Brain microvascular endothelial cell (primary cell): Measurements from ENCODE around the gene ALPI.

Experiments
- DNase-seq: peaks from one replicate; pipeline ENCODE4 v3.0.0-alpha.2; 2020
- H3K27ac ChIP-seq: fragments of 250-450 bp; sonication (Bioruptor Pico); 2 replicates; pipeline ENCODE4 v1.5.1; 2020; ENCODE audit warnings: mild to moderate bottlenecking, moderate library complexity
- H3K27me3 ChIP-seq: fragments of 250-450 bp; sonication (Bioruptor Pico); replicated peaks from 2 replicates; pipeline ENCODE4 v1.5.1; 2020; ENCODE audit warnings: mild to moderate bottlenecking
- H3K36me3 ChIP-seq: fragments of 250-450 bp; sonication (Bioruptor Pico); replicated peaks from 2 replicates; pipeline ENCODE4 v1.5.1; 2020; ENCODE audit warnings: mild to moderate bottlenecking
- H3K4me3 ChIP-seq: 2 replicates; pipeline ENCODE4 v1.5.1; 2011; ENCODE audit warnings: low read depth, mild to moderate bottlenecking, control low read depth, low read length, moderate library complexity
- in situ Hi-C: cut with HindIII; loops from 2 replicates; pipeline ENCODE4 v1.10.0; 2017; ENCODE audit warnings: low sequenced_read_pairs, low pct_ligation_motif_present
- TF ChIP-seq, protein P1 (sequence below): IDR thresholded peaks from 2 replicates; pipeline ENCODE4 v1.5.1; 2011; ENCODE audit warnings: low read depth, mild to moderate bottlenecking, moderate library complexity, low read length, control low read depth, inconsistent platforms; ENCODE audit errors: missing control alignments

The ALPI gene

DNA sequence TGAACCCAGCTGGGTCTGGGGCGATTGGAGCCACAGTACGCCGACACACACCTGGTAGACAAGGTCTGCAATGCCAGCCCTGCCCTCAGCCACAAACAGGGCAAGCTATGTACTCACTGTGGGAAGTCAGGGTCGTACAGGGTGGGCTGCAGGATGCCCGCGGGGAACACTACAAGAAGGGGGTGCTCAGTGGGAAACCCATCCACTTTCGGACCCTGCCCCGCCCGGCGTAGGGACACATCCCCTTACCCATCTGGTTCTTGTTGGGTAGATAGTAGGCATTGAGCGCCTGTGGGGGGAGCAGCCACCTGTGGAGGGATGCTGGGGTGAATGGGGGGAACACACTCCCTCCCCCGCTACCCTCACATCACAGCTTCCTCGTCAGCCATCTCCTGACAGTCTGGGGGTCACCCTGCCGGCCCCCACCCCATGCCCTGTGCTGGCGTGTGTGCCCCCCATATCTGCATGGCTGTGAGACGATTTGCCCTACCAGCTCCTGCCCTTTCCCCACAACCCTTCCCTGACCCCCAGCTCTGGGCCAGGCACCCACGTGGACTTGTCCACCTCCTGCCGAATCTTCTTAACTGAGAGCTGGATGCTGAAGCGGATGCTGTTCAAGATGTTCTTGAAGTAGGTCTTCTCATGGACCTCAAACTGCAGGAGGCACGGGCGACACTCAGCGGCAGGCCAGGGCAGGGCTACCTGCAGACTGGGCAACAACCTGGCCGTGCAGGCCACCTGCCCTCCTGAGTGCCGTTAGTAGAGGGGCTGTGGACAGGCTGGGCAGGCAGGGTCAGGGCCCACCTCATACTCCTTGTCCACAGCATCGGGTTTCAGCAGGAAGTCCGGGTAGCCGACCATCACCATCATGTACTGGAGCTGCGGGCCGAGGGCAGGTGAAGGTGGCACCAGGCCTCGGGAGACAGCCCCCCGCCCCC is 26.6 kb downstream of the ALPI start:
- Histone ChIP-seq H3K27me3 (peaks cover 48% of the 10 kb centered on the region), H3K27ac (no peak overlapping the region), H3K36me3 (no peaks in the 10 kb centered on the region), H3K4me3 (no peak overlapping the region)
- in situ Hi-C loops: no loop called here
- DNase-seq: no peak
- TF ChIP-seq, protein P1, sequence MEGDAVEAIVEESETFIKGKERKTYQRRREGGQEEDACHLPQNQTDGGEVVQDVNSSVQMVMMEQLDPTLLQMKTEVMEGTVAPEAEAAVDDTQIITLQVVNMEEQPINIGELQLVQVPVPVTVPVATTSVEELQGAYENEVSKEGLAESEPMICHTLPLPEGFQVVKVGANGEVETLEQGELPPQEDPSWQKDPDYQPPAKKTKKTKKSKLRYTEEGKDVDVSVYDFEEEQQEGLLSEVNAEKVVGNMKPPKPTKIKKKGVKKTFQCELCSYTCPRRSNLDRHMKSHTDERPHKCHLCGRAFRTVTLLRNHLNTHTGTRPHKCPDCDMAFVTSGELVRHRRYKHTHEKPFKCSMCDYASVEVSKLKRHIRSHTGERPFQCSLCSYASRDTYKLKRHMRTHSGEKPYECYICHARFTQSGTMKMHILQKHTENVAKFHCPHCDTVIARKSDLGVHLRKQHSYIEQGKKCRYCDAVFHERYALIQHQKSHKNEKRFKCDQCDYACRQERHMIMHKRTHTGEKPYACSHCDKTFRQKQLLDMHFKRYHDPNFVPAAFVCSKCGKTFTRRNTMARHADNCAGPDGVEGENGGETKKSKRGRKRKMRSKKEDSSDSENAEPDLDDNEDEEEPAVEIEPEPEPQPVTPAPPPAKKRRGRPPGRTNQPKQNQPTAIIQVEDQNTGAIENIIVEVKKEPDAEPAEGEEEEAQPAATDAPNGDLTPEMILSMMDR: no peak

DNA sequence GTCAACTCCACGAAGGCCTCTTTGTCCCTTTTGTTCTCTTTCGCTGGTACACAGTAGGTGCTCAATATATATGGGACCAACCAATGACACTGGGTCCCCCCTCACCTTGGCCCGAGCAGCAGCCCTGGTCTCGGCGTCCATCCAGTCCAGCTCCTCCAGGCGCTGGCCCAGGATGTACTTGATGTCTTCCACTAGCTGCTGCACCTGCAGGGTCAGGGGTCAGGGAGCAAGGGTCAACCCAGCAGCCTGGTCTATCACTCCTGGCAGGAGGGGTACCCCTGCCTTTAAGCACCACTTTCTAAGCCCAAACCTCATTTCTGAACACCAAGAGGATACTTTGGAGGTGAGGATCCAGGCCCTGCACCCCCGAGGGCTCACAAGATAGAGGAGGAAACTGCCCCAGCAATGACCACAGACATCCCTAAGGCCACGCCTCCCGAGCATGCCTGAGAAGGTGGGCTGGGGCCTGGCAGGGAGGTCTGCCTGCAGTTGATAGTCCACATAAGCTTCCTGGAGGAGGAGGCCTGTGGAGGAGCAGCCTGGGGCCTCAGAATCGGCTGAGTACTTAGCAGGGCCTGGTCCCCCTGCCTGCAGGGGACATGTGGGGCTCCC is 27.5 kb downstream of the ALPI start:
- H3K27ac ChIP-seq: no peak overlapping the region
- no peak for DNase-seq
- peaks cover 54% of the 10 kb centered on the region for H3K27me3 ChIP-seq
- no peak overlapping the region for H3K4me3 ChIP-seq
- TF ChIP-seq, protein P1: no peak
- in situ Hi-C loops: no loop called here
- H3K36me3 ChIP-seq: no peaks in the 10 kb centered on the region

DNA sequence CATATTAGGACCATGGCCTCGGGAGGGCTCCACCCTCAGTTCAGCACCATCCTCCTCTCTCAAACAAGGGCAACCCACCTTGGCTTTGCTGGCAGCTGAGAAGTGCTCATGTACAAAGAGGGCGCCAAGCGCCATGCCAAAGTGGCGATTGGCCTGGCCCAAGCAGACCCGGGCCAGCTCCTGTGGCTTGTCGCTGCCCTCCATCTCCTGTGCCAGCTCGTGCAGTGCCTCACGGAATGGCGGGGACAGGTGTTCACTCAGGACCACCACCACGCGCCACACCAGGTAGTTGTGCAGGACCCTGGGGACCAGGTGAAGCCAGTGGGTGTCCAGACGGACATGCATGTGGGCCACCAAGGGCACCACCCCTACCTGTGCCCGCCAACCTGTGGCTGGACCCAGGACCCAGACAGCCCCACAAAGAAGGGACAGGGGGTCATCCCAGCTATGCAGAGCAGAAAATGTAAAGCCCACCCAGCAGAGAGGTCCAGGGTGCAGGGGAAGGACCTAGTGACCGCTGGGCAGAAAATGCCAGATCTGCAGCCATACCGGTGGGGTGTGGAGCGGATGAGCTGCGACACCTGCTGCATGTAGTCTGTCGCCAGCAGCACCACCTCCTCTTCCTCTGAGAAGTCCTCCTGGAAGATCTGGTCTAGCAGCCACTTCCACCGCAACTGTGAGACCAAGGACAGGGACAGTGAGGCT is 28.1 kb downstream of the ALPI start:
- H3K36me3 ChIP-seq: no peaks in the 10 kb centered on the region
- peaks cover 58% of the 10 kb centered on the region for H3K27me3 ChIP-seq
- no peak for DNase-seq
- TF ChIP-seq, protein P1: no peak
- no peak overlapping the region for H3K27ac ChIP-seq
- no peak overlapping the region for H3K4me3 ChIP-seq
- in situ Hi-C loops: no loop called here

DNA sequence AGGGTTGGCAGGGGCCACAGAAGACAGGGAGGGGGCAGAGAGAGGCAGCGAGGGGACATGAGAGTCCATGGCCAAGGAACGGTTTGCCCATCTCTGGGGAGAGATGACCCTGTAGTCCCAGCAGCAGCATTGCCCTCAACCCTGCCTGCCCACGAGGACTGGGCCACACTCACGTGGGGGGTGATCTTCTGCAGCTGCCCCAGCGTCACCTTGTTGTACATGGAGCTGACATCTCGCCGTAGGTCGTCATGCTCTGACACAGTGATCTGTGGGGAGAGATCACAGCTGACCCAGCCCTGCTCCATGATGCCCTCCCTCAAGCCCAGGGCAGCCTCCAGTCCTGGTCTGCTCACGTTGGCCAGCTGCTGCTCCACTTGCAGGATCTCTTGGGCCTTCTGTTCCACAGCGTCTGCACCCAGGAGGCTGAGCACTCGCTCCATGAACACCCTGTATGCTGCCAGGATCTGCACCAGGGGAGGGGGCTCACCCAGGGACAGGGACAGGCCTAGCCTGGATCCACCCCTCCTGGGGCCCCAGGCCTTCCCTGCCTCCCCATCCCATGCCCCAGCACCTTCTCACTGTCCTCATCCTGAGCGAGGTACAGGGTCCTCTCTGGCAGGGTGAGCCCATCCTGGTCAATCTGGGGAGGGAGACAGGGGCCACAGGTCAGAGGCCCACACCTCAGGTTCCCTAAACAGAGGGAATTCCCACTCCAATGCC is 28.8 kb downstream of the ALPI start:
- in situ Hi-C loops: no loop called here

DNA sequence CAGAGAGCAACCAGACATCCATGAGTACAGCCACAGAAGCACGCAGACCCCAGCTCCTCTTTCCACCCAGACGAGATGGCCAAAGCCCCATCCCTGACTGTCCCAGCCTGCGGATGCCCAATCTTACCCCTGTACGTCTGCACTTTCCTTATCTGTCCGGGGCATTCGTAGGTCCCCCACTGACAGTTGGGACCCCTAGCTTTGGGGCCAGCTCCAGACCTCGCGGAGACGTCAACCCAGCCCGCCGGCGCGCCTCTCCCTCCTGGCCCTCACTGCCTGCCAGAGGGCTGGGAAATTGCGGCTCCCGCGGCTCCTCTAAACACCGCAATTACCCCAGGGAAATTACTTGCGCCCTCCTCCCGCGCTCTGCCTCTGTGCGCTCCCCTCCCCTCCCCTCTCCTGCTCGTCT is 29.4 kb downstream of the ALPI start:
- H3K4me3 ChIP-seq: no peak overlapping the region
- H3K27ac ChIP-seq: no peak overlapping the region
- in situ Hi-C loops: no loop called here
- DNase-seq: no peak
- TF ChIP-seq, protein P1: no peak
- no peaks in the 10 kb centered on the region for H3K36me3 ChIP-seq
- H3K27me3 ChIP-seq: peaks cover 62% of the 10 kb centered on the region

More for the DNA sequence above, 28.8 kb downstream of the ALPI start:
- H3K27ac ChIP-seq: no peak overlapping the region
- TF ChIP-seq, protein P1: no peak
- H3K4me3 ChIP-seq: no peak overlapping the region
- H3K36me3 ChIP-seq: no peaks in the 10 kb centered on the region
- DNase-seq: no peak
- peaks cover 60% of the 10 kb centered on the region for H3K27me3 ChIP-seq
